HG03280 (cell line): Measurements from ENCODE around the gene MMP26.

ENCODE experiments used
- ATAC-seq: cut with Tn5 transposase; IDR thresholded peaks from one replicate; pipeline ENCODE4 v1.9.1; 2021; ENCODE audit warnings: mild to moderate bottlenecking, moderate library complexity; ENCODE audit not compliant: unreplicated experiment

MMP26 gene

GRCh38 chr11:4704054-4704789 lies at the start of gene MMP26:
Gene MMP26 (plus strand): TSS chr11:4704784.
- peak; percentile 48 for ATAC-seq

GRCh38 chr11:4658629-4659445 lies 45.7 kb upstream of the MMP26 start:
- no peak for ATAC-seq

GRCh38 chr11:4662876-4663275 lies 41.7 kb upstream of the MMP26 start:
- ATAC-seq = no peak

GRCh38 chr11:4664183-4664582 lies 40.4 kb upstream of the MMP26 start:
- ATAC-seq = no peak

- ATAC-seq = no peak
Observed at GRCh38 chr11:4664786-4665185, 39.8 kb upstream of the MMP26 start.

GRCh38 chr11:4665424-4665823 lies 39.2 kb upstream of the MMP26 start:
- no peak for ATAC-seq

- no peak for ATAC-seq
Observed at GRCh38 chr11:4671741-4672140, 32.8 kb upstream of the MMP26 start.

GRCh38 chr11:4672470-4672869 lies 32.1 kb upstream of the MMP26 start:
- ATAC-seq = no peak

GRCh38 chr11:4673781-4674180 lies 30.8 kb upstream of the MMP26 start:
- no peak for ATAC-seq

GRCh38 chr11:4677948-4678347 lies 26.6 kb upstream of the MMP26 start:
- ATAC-seq = no peak

- no peak for ATAC-seq
Observed at GRCh38 chr11:4680341-4680740, 24.2 kb upstream of the MMP26 start.

- no peak for ATAC-seq
Observed at GRCh38 chr11:4682623-4683419, 21.8 kb upstream of the MMP26 start.

- no peak for ATAC-seq
Observed at GRCh38 chr11:4684631-4685285, 19.8 kb upstream of the MMP26 start.

GRCh38 chr11:4695442-4695841 lies 9.1 kb upstream of the MMP26 start:
- no peak for ATAC-seq

GRCh38 chr11:4697585-4697984 lies 7.0 kb upstream of the MMP26 start, which contains the start of gene OR51E2:
Gene OR51E2 (minus strand): TSS chr11:4697853. CDS start chr11:4682711, 15,142 bp downstream.
- ATAC-seq = no peak

GRCh38 chr11:4699697-4700435 lies 4.7 kb upstream of the MMP26 start:
- ATAC-seq = peak; percentile 87

GRCh38 chr11:4700436-4700820 lies 4.2 kb upstream of the MMP26 start:
- ATAC-seq = no peak

- ATAC-seq = no peak
Observed at GRCh38 chr11:4704790-4705334, 278 bp downstream of the MMP26 start.

GRCh38 chr11:4713241-4713640 lies 8.7 kb downstream of the MMP26 start:
- no peak for ATAC-seq

- ATAC-seq = no peak
Observed at GRCh38 chr11:4714300-4714699, 9.7 kb downstream of the MMP26 start.
